ENCODE results near the gene PFKP.

DNA sequence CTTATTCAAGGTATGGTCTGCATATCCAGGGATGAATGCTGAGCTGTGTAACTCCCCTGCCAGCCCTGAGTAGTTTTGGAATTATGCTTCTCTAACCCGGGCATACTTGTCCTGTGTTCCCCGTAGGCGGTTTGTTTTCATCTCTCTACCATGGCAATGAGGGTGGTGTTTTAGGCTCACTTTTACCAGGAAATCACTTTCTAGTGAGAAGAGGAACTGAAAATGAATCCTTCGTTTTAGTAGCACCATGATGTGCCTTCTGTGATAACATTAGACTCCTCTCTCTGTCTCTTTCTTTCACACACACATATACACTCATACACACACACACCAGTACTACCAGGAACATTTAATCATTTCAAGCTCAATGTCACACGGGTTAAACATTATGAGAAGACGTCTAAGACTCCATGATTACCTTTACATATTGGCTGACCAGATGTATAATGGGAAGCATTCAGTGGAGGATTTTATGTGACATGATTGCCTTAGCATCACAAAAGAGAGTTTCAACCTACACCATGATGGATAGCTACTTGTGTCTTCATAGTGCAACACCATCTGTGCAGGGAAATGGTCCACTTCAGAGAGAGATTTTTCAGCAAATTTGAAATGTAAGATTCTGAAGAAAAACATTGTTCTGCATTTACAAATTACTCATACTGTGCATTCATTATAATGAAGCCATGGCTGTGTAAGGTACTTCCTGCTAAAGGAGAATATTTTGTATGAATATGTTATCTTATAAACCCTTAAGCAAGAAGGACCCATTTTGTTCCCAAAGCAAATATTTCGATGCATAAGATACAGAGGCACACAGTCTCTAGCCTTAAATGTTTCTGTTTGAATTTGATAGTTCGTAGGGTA, 31.0 kb upstream of the PFKP start:
- TF ChIP-seq, protein P1, sequence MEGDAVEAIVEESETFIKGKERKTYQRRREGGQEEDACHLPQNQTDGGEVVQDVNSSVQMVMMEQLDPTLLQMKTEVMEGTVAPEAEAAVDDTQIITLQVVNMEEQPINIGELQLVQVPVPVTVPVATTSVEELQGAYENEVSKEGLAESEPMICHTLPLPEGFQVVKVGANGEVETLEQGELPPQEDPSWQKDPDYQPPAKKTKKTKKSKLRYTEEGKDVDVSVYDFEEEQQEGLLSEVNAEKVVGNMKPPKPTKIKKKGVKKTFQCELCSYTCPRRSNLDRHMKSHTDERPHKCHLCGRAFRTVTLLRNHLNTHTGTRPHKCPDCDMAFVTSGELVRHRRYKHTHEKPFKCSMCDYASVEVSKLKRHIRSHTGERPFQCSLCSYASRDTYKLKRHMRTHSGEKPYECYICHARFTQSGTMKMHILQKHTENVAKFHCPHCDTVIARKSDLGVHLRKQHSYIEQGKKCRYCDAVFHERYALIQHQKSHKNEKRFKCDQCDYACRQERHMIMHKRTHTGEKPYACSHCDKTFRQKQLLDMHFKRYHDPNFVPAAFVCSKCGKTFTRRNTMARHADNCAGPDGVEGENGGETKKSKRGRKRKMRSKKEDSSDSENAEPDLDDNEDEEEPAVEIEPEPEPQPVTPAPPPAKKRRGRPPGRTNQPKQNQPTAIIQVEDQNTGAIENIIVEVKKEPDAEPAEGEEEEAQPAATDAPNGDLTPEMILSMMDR (IDR thresholded peaks at IDR 0.05): no peak
- no peak for TF ChIP-seq POLR2AphosphoS5 (IDR thresholded peaks at IDR 0.05; ENCODE audit: insufficient read depth in 1 of 2, low read depth in 1 of 2)
